Right renal cortex interstitium (tissue), 3 donors: ENCODE data around the gene DDX41. TPM values are rescaled to one million over a fixed set of nuclear protein-coding genes. Genes with fewer than 3 reads are reported as not detected.
"Not testable (repeated sequence)": the region's sequence is repeated elsewhere in the genome, so short reads cannot be mapped to it uniquely, and the experiment has no call there.

Experiments used
- DNase-seq, 3 donors: peaks; one replicate each; pipeline ENCODE4 v3.0.0-alpha.2; 2013; ENCODE audit warnings: low read depth in 3 of 3, low spot score in 2 of 3
- polyA plus RNA-seq, 3 donors: library from polyadenylated mRNA; unstranded; fragments of 120-200 nt; gene quantifications; one replicate each; pipeline ENCODE4 v1.2.1, GENCODE V29; 2013; ENCODE audit not compliant: insufficient read length in 3 of 3

DDX41 gene
- polyA plus RNA-seq, 3 donors: 93.0 to 105 (median 96.6) TPM

DNA sequence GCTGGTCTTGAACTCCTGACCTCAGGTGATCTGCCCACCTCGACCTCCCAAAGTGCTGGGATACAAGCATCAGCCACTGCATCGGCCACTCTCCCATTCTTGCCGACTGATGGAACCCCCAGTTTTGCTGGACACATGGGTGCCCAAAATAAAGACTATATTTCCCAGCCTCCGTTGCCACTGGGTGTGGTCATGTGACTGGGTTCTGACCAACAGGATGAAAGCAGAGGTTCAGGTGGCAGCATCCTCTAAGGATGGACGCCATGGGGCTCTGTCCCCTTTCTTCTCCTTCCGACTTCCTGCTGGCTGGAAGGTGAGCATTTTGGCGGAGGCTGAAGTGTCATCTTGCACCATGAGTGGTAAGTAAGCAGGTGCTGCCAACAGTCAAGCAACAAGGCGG, 29.6 kb downstream of the DDX41 start:
- no peak for DNase-seq

DNA sequence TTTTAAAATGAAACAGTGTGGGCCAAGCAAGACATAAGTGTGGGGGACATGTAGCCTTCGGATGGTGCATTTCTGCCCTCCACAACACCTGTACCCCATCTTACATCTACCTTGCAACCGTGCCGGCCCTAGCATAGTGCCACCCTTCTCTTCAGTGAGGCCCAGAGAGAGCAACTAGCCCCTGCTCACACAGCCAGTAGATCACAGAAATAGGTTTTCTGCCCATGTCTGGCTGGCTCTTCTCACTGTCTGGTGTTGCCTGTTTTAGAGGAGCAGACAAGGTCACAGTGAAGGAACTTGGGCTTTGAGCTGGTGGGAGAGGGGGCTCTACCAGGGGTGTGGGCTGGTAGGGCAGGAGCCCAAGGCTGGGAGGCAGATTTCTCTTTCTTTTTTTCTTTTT, 30.5 kb downstream of the DDX41 start:
- no peak for DNase-seq

GRCh38 chr5:177485753-177486152, 31.0 kb downstream of the DDX41 start:
- not testable (repeated sequence) for DNase-seq

DNA sequence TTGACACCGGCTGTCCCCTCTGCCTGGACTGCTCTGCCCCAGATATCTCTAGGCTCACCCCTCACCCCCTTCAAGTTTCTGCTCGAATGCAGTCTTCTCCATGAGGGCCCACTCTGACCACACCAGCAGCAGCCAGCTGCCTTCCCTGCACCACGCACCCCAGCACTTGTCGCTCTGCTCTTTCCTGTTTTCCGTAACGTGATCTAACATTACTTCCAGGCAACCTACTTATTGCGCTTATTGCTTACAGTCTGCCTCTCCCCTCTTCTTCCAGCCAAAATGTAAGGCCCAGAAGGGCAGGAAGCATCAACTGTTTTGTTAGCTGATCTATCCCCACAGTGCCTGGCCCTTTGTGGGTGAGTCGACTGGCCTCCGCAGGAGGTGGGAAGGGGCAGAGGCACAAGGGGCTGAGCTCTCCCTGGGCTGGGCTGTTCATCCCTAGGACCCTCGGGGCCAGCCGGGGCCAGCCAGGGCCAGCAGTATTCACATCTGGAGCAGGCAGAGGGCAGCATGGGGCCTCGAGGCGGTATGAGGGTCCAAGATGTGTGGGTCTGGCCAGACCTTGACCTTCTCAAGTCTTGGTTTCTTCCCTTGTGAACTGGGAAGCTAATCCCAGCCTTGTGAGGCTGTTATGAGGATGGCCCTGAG, 31.7 kb downstream of the DDX41 start:
- no peak for DNase-seq

- DNase-seq: no peak
Observed at GRCh38 chr5:177483994-177484901, 32.5 kb downstream of the DDX41 start.

DNA sequence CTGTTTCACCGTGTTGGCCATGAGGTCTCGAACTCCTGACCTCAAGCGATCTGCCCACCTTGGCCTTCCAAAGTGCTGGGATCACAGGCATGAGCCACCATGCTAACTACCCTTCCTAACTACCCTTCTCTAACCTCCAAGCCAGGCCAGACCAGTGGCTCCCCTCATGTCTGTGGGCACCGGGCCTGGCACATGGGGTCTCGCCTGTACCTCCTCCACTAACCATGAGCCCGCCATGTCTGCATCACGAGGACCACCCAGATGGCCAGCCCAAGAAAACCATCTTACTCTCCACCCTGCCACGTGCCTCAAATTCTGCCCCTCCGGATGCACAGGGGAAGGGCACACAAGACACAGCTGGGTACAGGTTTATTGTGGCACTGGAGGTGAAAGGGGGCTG, 33.7 kb downstream of the DDX41 start:
- DNase-seq: no peak

GRCh38 chr5:177482359-177482795, 34.4 kb downstream of the DDX41 start:
- DNase-seq: no peak

GRCh38 chr5:177479774-177480173, 37.0 kb downstream of the DDX41 start:
- DNase-seq: no peak

DNA sequence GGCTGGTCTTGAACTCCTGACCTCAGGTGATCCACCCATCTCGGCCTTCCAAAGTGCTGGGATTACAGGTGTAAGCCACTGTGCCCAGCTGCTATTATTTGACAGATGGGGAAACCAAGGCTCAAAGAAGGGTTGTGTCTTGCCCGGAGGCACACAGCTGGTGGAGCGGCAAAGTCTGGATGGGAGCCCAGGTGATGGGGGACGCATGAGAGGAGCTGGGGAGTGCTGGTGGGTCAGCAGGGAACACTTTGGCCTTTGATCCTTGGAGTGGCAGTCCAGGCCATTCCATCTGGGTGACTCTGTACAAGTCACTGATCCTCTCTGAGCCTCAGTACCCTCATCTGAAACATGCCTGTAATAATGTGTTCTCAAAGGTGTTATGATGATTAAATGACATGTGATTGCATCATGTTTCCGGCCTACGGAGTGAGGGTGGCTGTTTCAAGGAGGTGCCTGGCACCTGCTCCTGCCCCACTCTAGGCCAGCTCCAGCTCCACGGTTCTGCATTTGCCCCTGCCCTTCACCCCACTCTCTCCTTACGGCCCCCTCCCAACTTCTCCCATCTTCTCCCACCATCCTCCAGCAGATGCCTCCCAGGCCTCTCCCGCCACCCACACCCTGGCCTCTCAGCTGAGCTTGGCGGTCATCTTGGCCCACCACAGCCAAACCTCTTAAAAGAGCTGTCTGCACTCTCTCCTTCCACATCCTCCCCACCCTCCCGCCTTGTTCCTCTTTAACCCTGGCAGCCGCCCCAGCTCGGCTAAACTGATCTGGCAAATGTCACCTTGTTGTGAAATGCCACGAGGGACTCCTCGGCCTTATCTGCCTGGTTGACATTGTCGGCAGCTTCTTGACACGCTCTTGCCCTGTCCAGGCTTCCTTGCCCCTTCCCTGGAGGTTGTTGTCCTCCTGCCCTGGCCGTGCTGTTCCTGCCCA, 37.8 kb downstream of the DDX41 start:
- no peak for DNase-seq

DNA sequence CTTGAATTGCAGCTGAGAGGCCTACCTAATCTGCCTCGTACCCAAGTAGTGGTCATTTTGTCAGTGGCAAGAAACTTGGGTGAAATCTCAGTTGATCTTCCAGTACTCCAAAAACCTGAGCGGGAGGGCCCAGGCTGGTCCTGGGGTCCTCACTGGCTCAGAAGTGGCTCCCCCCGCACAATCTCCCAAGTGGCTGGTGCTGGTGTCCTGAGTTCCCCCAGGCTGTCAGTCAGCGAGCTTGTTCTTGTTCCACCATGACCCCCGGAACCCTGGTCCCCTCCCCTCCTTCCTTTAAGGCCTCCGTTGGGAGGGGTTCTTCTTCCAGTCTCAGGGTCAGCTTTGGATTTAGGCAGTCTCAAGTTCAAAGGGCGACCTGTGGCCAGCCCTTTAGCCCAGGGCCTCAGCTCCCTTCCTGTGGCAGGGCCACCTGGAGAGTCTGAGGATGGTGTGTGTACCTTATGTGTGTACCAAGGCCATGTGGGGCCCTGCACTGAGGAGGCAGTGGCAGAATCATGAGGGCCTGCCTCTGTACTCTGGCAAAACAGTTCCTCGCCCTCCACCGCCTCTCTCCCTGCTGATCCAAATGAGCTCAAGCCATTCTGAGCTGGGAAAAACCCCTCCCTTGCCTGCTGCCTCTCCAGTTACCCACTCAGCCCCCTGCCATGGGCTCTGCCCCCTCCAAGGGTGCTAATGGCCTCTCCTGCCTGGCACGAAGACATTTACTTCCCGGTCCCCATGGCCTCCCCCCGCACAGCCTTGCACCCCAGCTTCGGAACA, 38.9 kb downstream of the DDX41 start:
- DNase-seq: no peak

DNA sequence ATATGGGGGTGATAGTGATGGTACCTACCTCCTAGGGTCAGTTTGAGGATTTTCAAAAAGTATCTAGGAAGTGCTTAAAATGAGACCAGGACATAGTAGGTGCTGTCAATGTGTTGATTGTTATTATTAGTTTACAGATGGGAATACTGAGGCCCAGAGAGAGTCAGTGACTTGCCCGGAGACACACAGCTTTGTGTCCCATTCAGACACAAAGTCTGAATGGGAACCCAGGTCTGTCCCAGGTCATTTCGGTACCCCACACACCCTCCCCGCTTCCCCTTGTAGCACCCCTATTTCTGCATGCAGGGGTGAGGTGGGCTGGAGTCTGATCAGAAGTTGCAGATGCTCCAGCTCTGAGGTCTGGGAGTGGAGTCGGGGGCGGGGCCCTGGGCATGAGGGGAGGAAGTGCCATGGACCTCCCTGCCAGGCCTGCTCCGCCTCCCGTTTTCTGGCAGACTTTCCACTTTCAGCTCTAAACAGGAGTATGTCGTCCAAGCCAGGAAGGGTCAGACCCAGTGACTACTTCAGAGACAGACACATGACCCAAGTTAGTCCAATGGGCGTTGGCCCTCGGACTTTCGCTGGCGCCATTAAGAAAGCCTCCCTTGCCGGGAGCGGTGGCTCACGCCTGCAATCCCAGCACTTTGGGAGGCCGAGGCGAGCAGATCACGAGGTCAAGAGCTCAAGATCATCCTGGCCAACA, 40.1 kb downstream of the DDX41 start:
- no peak for DNase-seq

- no peak for DNase-seq
Observed at GRCh38 chr5:177475563-177476427, 41.0 kb downstream of the DDX41 start.

DNA sequence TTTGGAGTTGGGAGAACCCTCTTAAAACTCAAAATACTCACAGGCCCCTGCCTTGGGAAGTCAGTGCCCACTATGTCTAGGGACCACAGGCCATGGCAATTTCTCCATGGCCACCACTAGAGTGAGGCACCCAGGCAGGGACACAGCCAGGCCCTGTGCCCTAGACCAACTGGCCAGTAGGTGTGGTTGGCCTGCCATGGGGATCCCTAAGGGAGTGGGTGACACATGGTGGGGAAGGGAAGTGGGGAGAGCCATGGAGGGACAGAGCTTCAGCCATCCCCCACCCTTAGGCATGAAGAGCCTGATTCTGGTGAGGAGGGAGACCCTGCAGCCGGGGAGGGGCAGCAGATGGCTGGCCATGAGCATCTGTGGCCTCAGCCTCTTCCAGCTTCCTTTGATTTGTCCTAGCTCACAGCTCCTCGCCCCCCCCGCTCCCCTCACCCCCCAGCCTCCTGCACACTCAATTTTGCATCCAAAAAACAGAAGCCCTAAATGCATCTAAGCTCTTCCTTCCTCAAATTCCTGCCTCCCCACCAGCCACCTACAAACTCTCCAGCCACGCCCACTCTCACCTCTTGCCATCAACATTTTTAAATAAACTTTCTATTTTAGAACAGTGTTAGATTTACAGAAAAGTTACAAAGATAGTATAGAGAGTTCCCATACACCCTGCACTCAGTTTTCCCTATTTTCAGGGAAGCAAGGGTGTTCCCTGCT, 41.8 kb downstream of the DDX41 start:
- no peak for DNase-seq

- DNase-seq: no peak
Observed at GRCh38 chr5:177474002-177474476, 42.7 kb downstream of the DDX41 start.

DNA sequence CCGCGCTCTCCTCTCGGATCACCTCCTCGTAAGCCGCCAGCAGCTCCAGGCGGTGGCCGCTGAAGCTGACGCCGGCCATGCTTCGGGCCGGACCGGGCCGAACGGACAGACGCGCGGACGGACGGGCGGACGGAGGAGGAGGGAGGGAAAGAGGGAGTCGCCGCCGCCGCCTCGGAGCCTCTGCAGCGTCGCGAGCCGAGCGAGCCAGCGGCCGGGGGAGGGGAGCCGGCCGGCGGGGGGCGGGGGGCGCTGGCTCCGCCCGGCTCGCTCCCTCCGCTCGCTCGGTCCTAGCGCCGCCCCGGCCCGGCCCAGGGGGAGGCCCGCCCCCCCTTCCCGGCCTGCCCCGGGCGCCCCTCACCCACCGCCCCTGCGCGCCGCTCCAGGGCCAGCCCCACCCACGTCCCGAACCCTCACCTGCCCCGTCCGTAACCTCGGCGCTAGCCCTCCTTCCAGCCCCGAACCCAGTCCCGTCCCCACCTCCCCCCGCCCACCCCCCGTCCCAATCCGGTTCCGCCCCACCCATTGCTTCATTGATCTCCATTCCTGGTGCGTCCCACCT, 43.2 kb downstream of the DDX41 start, which contains the start of gene DBN1:
TSS of gene DBN1 (minus strand) at position 192 of the 559 bp plus-strand sequence. CDS start at position 79, 113 bp downstream.
- DNase-seq: no peak

- no peak for DNase-seq
Observed at GRCh38 chr5:177472460-177473442, 44.0 kb downstream of the DDX41 start.
